COR-L47 (cell line): ENCODE results near the gene OSBPL10.
"Not testable (repeated sequence)": the region's sequence is repeated elsewhere in the genome, so short reads cannot be mapped to it uniquely, and the experiment has no call there.

Source experiments
- DNase-seq: peaks from one replicate; lab custom pipeline; 2025; lab: John Stamatoyannopoulos, UW

Gene OSBPL10

GRCh38 chr3:31891876-31892455, 89.1 kb downstream of the OSBPL10 start:
- DNase-seq = no peak

DNA sequence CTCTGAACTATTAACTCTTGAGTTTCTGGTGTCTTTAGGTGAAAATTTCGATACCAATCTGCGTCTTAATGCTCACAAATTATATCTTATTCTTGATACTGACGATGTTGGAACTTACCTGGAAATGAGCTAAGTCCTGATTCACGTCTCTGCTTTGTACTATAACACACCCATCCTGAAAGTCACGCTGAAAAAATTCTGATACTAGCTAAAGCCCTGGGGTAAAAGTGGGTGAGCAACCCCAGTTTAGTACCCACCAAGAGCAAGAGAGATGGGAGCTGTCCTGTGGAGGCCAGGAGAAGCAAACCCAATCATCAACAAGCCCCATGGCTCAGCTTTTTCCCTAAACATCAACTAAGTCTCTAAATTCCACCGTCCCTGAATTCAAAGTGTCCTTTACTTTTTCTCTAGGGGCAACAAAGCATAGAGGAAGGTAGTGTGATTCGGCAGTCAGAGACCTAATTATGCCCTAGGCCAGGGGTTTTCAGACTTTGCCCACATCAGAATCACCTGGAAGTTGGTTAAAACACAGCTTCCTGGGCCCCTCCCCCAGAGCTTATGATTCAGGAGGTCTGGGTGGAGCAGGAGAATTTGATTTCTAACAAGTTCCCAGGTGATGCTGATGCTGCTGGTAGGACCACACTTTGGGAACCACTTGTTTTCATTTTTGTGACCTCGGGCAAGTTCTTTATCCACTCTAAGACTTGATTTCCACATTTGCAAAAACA, 90.2 kb downstream of the OSBPL10 start:
- no peak for DNase-seq

GRCh38 chr3:31890007-31890406, 91.1 kb downstream of the OSBPL10 start:
- DNase-seq = no peak

- DNase-seq = no peak
Measured at GRCh38 chr3:31885235-31885634, 95.8 kb downstream of the OSBPL10 start.

DNA sequence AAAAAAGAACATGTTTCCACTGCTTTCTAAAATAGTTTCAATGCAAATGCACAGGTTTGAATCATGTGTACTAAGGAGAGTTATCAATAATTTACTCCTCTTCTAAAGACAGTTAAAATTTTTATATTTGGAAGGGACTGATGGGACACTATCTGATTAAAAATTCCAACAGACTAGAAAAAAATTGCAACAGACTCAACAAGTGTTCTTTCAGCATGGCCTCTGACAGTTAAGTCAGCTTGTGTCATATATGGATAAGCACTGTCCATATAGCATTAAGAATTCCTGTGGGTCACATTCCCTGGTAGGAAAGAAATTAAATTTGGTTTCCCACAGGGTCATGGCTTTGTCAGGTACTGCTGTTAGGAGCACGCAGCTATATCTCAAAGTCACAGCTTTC, 96.8 kb downstream of the OSBPL10 start:
- DNase-seq = no peak

GRCh38 chr3:31882895-31883294, 98.2 kb downstream of the OSBPL10 start:
- no peak for DNase-seq

DNA sequence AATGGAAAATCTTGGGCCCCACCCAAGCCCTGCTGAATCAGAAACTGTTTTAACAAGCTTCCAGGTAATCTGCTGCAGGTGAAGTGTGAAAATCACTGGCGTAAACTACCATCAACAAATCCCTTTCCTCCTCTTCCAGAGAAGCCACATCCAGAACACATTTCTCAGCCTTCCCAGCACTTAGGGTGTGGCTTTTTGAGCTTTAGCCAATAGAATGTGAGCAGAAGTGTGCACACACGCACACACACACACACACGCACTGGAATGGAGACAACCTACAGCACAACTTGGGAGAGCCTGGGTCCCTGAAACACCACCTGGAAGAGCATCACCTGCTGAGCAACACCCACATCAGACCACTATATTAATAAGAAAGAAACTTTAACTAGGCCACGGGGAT, 98.6 kb downstream of the OSBPL10 start:
- DNase-seq = no peak

DNA sequence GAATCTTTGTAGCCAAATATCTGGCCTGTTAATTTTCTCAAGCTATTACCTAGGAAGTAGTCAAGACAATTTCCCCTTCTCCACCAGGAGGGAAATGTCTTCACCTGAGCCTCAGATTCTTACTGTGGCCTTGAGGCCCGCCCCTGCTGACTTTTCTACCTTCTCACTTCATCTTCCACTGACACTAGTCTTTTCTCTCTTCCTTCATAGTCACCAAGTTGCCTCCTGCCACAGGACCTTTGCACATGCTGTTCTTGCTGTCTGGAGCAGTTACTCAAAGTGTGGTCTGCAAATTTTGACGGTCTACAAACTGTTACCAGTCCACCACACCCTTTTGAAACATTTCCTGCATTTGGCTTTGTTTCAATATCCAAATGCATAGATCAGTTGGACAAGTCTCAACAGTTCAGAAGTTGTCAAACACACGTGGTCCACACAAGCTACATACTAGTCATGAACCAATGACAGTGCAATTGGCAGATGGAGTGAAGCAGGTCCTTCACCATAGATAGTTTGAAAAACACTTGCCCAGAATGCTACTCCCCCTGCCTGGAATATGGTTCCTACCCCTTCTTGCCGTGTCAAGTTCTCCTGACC, 100.5 kb downstream of the OSBPL10 start:
- DNase-seq = no peak

DNA sequence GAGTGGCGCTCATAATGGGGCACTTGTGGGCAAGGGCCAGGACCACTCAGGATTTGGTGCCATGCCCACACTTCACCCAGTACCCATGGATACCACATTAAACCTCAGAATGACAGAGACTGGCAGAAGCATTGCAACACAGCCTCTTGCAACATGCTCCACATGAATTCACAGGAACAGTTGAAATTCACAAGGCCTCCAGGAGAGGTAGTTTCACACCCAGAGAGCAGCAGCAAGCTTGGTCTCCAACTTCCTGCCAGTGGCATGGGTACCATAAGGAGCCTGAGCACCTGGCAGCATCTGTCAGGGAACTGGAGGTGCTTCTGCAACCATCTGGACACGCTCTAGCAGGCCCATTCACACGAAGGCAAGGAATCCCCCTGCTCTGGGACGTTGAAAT, 101.0 kb downstream of the OSBPL10 start:
- DNase-seq = no peak

- DNase-seq = no peak
Measured at GRCh38 chr3:31879365-31879764, 101.7 kb downstream of the OSBPL10 start.

DNA sequence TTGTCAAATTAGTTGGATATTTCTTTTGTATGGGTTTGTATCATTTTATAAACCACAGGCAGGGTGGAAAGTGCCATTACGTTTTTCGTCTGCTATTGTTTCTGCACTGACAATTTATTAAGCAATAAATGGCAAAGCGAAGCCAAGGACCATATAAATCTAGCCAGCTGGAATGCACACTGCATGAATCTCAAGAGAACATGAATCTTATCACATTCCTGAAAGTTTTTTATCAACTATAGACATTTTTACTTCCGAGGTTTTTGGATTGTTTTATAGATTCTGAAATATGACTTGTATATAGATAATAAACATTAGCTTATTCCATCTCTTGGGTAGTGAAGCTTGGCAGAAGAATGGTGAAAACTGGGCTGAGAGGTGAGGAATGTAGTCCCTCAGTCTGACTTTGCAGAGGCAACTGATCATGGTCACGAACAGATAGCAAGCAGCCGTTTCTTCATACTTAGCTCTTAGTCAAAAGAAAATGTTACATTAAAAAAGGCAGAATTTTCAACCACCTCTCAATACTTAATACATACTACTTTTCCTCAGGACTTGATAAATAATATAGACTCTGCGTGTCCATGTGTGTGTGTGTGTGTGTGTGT, 102.7 kb downstream of the OSBPL10 start:
- DNase-seq = no peak

GRCh38 chr3:31876331-31876730, 104.7 kb downstream of the OSBPL10 start:
- no peak for DNase-seq

DNA sequence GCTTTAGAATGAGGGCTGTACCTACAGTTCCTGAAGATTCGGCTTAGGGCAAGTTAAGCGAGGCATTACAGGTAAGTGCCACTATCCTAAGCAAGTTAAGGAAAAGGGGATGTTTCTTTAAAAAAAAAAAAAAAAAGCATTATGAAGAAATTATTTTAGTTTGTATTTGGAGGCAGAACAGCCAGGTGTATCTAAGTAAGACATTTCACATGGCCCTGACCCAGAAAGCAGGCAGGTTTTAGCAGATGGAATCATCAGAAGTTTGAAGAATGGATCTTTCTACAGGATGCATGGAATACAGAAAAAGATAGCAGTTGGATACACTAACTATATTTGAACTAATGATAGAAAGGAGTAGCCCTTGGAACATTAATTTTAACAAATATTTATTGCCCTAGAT, 105.6 kb downstream of the OSBPL10 start:
- DNase-seq = no peak

DNA sequence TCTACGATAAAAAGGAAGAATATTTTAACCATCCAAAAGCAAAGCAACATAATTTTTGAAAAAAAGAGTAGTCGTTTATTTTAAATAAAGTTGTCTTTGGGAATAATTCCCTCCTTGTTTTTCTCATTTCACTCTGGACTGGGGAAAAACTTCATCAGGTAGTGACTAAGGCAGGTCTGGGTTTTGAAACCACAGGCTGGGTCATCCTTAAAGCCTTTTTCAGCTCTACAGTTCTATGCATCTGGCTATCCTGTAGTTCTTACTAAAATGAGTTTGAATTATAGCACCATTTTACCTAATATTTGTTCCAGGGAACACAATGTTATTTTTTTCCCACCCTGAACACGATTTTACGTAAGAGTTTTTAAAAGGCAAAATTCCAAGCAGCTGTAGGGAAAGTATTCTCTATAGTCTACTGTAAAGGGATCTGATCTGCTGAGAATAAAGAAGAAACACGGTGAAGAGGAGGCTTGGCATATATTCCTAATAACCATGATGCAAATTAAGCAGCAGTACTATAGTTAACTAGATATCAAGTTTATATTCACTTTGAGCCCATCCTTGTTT, 107.7 kb downstream of the OSBPL10 start:
- DNase-seq = no peak

GRCh38 chr3:31871939-31872507, 109.0 kb downstream of the OSBPL10 start:
- no peak for DNase-seq

DNA sequence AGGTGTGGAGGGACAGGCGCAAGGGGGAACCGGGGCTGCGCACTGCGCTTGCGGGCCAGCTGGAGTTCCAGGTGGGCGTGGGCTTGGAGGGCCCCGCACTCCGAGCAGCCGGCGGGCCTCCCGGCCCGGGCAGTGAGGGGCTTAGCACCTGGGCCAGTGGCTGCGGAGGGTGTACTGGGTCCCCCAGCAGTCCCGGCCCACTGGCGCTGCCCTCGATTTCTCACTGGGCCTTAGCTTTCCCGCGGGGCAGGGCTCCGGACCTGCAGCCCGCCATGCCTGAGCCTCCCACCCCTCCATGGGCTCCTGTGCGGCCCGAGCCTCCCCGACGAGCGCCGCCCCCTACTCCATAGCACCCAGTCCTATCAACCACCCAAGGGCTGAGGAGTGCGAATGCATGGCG, 111.0 kb downstream of the OSBPL10 start:
- not testable (repeated sequence) for DNase-seq

GRCh38 chr3:31868236-31868635, 112.8 kb downstream of the OSBPL10 start:
- no peak for DNase-seq

DNA sequence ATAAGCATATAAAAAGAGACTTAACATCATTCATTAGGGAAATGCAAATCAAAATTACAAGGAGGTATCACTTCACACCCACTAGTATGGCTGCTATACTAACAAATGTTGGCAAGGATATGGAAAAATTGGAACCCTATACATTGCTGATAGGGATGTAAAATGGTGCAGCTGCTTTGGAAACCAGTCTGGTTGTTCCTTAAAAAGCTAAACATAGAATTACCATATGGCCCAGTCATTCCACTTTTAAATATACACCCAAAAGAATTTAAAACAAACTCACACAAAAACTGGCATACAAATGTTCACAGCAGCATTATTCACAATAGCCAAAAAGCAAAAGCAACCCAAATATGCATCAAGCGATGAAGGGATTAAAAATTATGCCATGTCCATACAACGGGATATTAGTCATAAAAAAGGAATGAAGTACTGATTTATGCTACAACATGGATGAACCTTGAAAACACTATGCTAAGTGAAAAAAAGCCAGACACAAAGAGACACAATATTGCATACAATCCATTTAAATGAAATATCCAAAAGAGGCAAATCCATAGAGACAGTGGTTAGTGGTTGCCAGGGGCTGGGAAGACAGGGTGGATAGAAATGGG, 118.3 kb downstream of the OSBPL10 start:
- DNase-seq = no peak

DNA sequence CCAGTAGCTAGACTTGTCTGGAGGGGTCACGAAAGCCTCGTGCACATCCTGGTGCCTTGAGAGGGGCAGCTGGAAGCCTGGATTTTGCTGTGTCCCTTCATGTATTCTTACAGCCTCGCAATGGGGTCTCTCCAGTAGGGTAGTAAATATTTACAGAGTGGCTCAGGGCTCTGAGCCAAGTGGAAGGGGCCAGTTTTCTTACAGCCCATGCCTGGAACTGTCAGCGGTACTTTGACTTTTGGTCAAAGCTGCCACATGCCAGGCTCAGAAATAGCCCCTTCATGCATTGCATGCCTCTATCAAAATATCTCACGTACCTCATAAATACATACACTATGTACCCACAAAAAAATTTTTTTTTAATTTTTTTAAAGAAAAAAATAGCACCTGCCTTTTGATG, 119.2 kb downstream of the OSBPL10 start:
- no peak for DNase-seq

DNA sequence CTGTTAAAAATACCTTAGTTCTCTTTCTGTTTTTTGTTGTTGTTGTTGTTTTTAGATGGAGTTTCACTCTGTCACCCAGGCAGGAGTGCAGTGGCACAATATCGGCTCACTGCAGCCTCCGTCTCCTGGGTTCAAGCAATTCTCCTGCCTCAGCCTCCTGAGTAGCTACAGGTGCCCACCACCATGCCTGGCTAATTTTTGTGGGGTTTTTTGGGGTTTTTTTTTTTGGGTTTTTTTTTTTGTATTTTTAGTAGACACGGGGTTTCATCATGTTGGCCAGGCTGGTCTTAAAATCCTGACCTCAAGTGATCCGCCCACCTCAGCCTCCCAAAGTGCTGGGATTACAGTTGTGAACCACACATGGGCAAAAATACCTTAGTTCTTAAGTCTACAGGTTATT, 120.4 kb downstream of the OSBPL10 start:
- not testable (repeated sequence) for DNase-seq

DNA sequence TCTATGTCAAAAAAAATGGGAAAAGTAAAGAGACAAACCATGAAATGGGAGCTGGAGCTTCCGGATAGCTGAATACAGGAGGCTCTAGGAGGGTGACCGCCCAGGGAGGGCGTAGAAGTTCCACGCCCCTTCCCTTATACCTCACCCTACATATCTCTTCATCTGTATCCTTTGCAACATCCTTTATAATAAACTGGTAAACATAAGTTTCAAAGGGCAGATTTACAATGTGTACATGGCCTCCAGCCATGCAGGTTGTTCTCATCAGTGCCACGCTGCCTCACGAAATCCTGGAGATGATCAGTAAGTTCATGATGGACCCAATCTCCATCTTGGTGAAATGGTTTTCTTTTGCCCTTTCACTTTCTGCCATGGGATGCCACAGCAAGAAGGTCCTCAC, 121.8 kb downstream of the OSBPL10 start:
- no peak for DNase-seq

DNA sequence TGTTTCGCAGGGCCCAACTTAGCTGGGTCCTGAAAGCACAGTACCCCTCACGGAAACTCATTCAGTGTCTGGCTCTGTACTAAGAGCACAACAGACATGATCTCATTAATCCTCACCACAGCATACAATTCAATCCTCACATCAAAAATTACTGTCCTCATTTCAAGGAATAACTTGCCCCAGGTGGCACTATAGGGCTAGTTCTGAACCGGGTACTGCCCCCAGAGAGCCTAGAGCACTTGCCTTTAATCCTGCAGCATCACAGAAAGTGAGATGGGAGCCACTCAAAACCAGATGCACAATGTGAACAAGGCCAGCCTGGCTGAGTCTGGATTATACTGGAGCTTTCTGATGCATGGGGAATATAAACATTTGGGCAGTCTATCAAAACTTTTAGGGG, 122.6 kb downstream of the OSBPL10 start:
- no peak for DNase-seq
